GM19193 (cell line): Measurements from ENCODE around the gene SRGAP3.

Source experiments
- POLR2A ChIP-seq: IDR thresholded peaks from 4 replicates; pipeline ENCODE4 v1.6.1; 2011; ENCODE audit not compliant: insufficient read depth, insufficient read length; ENCODE audit errors: extremely low read depth

Gene SRGAP3

GRCh38 chr3:9013782-9014563, 235.5 kb downstream of the SRGAP3 start:
- TF ChIP-seq POLR2A, result no peak

GRCh38 chr3:9012521-9012920, 236.9 kb downstream of the SRGAP3 start:
- no peak for TF ChIP-seq POLR2A

- no peak for TF ChIP-seq POLR2A
Measured at GRCh38 chr3:9009976-9010545, 239.4 kb downstream of the SRGAP3 start.

- TF ChIP-seq POLR2A, result no peak
Measured at GRCh38 chr3:9008550-9009255, 240.7 kb downstream of the SRGAP3 start.

GRCh38 chr3:9007928-9008327, 241.5 kb downstream of the SRGAP3 start:
- no peak for TF ChIP-seq POLR2A

GRCh38 chr3:9007213-9007612, 242.2 kb downstream of the SRGAP3 start:
- no peak for TF ChIP-seq POLR2A

- TF ChIP-seq POLR2A, result no peak
Measured at GRCh38 chr3:9000041-9000440, 249.4 kb downstream of the SRGAP3 start.

- no peak for TF ChIP-seq POLR2A
Measured at GRCh38 chr3:8997151-8997550, 252.3 kb downstream of the SRGAP3 start.

- no peak for TF ChIP-seq POLR2A
Measured at GRCh38 chr3:8996681-8997121, 252.7 kb downstream of the SRGAP3 start.

GRCh38 chr3:8996216-8996615, 253.2 kb downstream of the SRGAP3 start:
- no peak for TF ChIP-seq POLR2A

- no peak for TF ChIP-seq POLR2A
Measured at GRCh38 chr3:8994226-8994625, 255.2 kb downstream of the SRGAP3 start.

- no peak for TF ChIP-seq POLR2A
Measured at GRCh38 chr3:8993331-8993730, 256.1 kb downstream of the SRGAP3 start.

- TF ChIP-seq POLR2A, result no peak
Measured at GRCh38 chr3:8992854-8993253, 256.6 kb downstream of the SRGAP3 start.

- TF ChIP-seq POLR2A, result no peak
Measured at GRCh38 chr3:8992199-8992598, 257.2 kb downstream of the SRGAP3 start.

GRCh38 chr3:8990266-8991215, 258.9 kb downstream of the SRGAP3 start:
- TF ChIP-seq POLR2A, result no peak

- no peak for TF ChIP-seq POLR2A
Measured at GRCh38 chr3:8988791-8989558, 260.5 kb downstream of the SRGAP3 start.
